ENCODE data around the gene LCA5. TPM values are rescaled to one million over a fixed set of nuclear protein-coding genes. Genes with fewer than 3 reads are reported as not detected.
A peak's percentile ranks its signal among the peaks of the same experiment; 100 is the strongest.
"Not testable (repeated sequence)": the region's sequence is repeated elsewhere in the genome, so short reads cannot be mapped to it uniquely, and the experiment has no call there.

Gene LCA5
- total RNA-seq, 1 experiment from 2014 or later: 10.9 TPM

DNA sequence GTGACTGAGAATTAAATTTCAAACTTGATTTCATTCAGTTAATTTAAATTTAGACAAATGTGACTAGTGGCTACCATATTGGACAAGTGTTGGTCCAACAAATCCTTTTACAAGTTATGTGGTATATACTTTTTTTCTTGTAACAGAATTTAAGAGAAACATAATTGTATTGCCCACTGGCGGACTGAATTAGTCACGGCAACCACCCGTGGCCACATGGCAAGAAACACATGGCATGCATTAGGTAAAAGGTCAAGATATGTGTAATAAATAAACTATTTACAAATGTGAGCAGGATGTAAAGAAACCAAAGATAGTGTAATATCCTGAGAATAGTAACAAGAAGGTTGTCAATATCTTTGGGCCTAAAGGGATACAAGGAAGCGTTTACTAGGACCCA is 91.2 kb downstream of the LCA5 start:
- no peaks in the 10 kb centered on the region for H3K36me3 ChIP-seq (ENCODE audit: control insufficient read depth, insufficient read depth, low read length)
- H3K4me3 Mint-ChIP-seq (ENCODE audit: unreplicated experiment): no peak overlapping the region
- peaks cover 6% of the 10 kb centered on the region; the same call in 1 of the 2 replicates for H3K4me1 ChIP-seq
- no peak overlapping the region for H3K27ac Mint-ChIP-seq (ENCODE audit: unreplicated experiment)
- no peak for DNase-seq
- H3K9me3 ChIP-seq: peaks cover 27% of the 10 kb centered on the region
- H3K27me3 Mint-ChIP-seq (ENCODE audit: insufficient read depth, unreplicated experiment): no peaks in the 10 kb centered on the region
- no peak overlapping the region for H3K4me3 ChIP-seq (ENCODE audit: low read depth, low read length)
- H3K4me1 Mint-ChIP-seq (ENCODE audit: low read depth, unreplicated experiment): no peaks in the 10 kb centered on the region
- CTCF ChIA-PET: no interaction called here
- TF ChIP-seq CTCF (IDR thresholded peaks at IDR 0.05; ENCODE audit: insufficient read depth in 1 of 2, low read depth in 1 of 2, low read length in 1 of 2, severe bottlenecking in 1 of 2, unreplicated experiment in 1 of 2): no peak
- no peaks in the 10 kb centered on the region for H3K27me3 ChIP-seq (replicated peaks; ENCODE audit: control insufficient read depth, insufficient read depth, low read length)
- H3K36me3 Mint-ChIP-seq (ENCODE audit: insufficient read depth, unreplicated experiment): no peaks in the 10 kb centered on the region
- no TSS peak for BruUV-seq (replicated peaks)
- intact Hi-C loops (cut with micrococcal nuclease; ENCODE audit: unreplicated experiment): no loop called here
- POLR2A ChIA-PET: no interaction called here
- peaks cover 19% of the 10 kb centered on the region for H3K9me3 Mint-ChIP-seq (ENCODE audit: unreplicated experiment)

GRCh38 chr6:79443876-79444275 is 93.4 kb downstream of the LCA5 start:
- H3K4me1 ChIP-seq; BruUV-seq (replicated peaks); H3K4me3 Mint-ChIP-seq (ENCODE audit: unreplicated experiment); H3K4me3 ChIP-seq (ENCODE audit: low read depth, low read length); H3K27me3 ChIP-seq (replicated peaks; ENCODE audit: control insufficient read depth, insufficient read depth, low read length); DNase-seq; H3K4me1 Mint-ChIP-seq (ENCODE audit: low read depth, unreplicated experiment); CTCF ChIA-PET; H3K36me3 Mint-ChIP-seq (ENCODE audit: insufficient read depth, unreplicated experiment); POLR2A ChIA-PET; H3K27me3 Mint-ChIP-seq (ENCODE audit: insufficient read depth, unreplicated experiment); intact Hi-C loops (cut with micrococcal nuclease; ENCODE audit: unreplicated experiment); H3K27ac Mint-ChIP-seq (ENCODE audit: unreplicated experiment); H3K36me3 ChIP-seq (ENCODE audit: control insufficient read depth, insufficient read depth, low read length): not testable (repeated sequence)
- peaks cover 19% of the 10 kb centered on the region for H3K9me3 Mint-ChIP-seq (ENCODE audit: unreplicated experiment)
- peaks cover 27% of the 10 kb centered on the region for H3K9me3 ChIP-seq

- ChIA-PET POLR2A (no interaction called here), CTCF (no interaction called here)
- H3K36me3 Mint-ChIP-seq (ENCODE audit: insufficient read depth, unreplicated experiment): no peaks in the 10 kb centered on the region
- Histone ChIP-seq H3K9me3 (peaks cover 27% of the 10 kb centered on the region), H3K36me3 (ENCODE audit: control insufficient read depth, insufficient read depth, low read length) (no peaks in the 10 kb centered on the region), H3K4me3 (ENCODE audit: low read depth, low read length) (no peak overlapping the region), H3K27me3 (replicated peaks; ENCODE audit: control insufficient read depth, insufficient read depth, low read length) (no peaks in the 10 kb centered on the region), H3K4me1 (peaks cover 17% of the 10 kb centered on the region)
- no peak for DNase-seq
- H3K4me1 Mint-ChIP-seq (ENCODE audit: low read depth, unreplicated experiment): peaks cover 16% of the 10 kb centered on the region
- no peaks in the 10 kb centered on the region for H3K27me3 Mint-ChIP-seq (ENCODE audit: insufficient read depth, unreplicated experiment)
- H3K9me3 Mint-ChIP-seq (ENCODE audit: unreplicated experiment): peaks cover 19% of the 10 kb centered on the region
- BruUV-seq (replicated peaks): no TSS peak
- intact Hi-C loops (cut with micrococcal nuclease; ENCODE audit: unreplicated experiment): no loop called here
- no peak overlapping the region for H3K4me3 Mint-ChIP-seq (ENCODE audit: unreplicated experiment)
- no peak for TF ChIP-seq CTCF (IDR thresholded peaks at IDR 0.05; ENCODE audit: insufficient read depth in 1 of 2, low read depth in 1 of 2, low read length in 1 of 2, severe bottlenecking in 1 of 2, unreplicated experiment in 1 of 2)
- H3K27ac Mint-ChIP-seq (ENCODE audit: unreplicated experiment): no peak overlapping the region
These were observed 96.0 kb downstream of the LCA5 start for GRCh38 chr6:79441192-79441591.

DNA sequence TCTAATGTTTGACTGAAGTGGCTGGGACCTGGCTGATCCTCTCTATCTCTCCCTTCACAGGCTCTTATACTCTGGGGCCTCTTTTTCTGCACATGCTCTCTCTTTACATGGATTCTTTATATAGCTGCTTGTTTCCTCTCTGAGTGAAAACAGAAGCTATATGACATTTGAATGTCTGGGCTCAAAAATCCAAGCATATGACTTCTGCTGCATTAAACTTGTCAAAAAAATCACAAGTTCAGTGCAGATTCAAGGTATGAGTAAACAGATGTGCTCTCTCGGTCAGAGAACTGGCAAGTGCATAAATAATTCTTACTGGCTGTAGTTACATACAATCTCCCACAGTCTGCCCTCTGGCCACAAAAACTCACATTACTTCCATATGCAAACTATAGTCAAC is 96.6 kb downstream of the LCA5 start:
- Mint-ChIP-seq H3K9me3 (ENCODE audit: unreplicated experiment) (peaks cover 19% of the 10 kb centered on the region), H3K4me1 (ENCODE audit: low read depth, unreplicated experiment) (peaks cover 22% of the 10 kb centered on the region), H3K4me3 (ENCODE audit: unreplicated experiment) (no peak overlapping the region), H3K27me3 (ENCODE audit: insufficient read depth, unreplicated experiment) (no peaks in the 10 kb centered on the region), H3K36me3 (ENCODE audit: insufficient read depth, unreplicated experiment) (no peaks in the 10 kb centered on the region), H3K27ac (ENCODE audit: unreplicated experiment) (peak overlapping the region; percentile 24)
- no peaks in the 10 kb centered on the region for H3K27me3 ChIP-seq (replicated peaks; ENCODE audit: control insufficient read depth, insufficient read depth, low read length)
- H3K36me3 ChIP-seq (ENCODE audit: control insufficient read depth, insufficient read depth, low read length): no peaks in the 10 kb centered on the region
- no TSS peak for BruUV-seq (replicated peaks)
- H3K9me3 ChIP-seq: peaks cover 27% of the 10 kb centered on the region
- intact Hi-C loops (cut with micrococcal nuclease; ENCODE audit: unreplicated experiment): no loop called here
- ChIA-PET CTCF (interaction anchor here (0.9 kb wide), 1 partner anchor 15 kb away, joined by 5 read pairs; no protein-coding TSS in a partner anchor), POLR2A (no interaction called here)
- no peak overlapping the region for H3K4me3 ChIP-seq (ENCODE audit: low read depth, low read length)
- TF ChIP-seq CTCF (IDR thresholded peaks at IDR 0.05; ENCODE audit: insufficient read depth in 1 of 2, low read depth in 1 of 2, low read length in 1 of 2, severe bottlenecking in 1 of 2, unreplicated experiment in 1 of 2): no peak
- peaks cover 23% of the 10 kb centered on the region for H3K4me1 ChIP-seq
- DNase-seq: no peak
